ENCODE results near the gene RNF40.

Gene RNF40

DNA sequence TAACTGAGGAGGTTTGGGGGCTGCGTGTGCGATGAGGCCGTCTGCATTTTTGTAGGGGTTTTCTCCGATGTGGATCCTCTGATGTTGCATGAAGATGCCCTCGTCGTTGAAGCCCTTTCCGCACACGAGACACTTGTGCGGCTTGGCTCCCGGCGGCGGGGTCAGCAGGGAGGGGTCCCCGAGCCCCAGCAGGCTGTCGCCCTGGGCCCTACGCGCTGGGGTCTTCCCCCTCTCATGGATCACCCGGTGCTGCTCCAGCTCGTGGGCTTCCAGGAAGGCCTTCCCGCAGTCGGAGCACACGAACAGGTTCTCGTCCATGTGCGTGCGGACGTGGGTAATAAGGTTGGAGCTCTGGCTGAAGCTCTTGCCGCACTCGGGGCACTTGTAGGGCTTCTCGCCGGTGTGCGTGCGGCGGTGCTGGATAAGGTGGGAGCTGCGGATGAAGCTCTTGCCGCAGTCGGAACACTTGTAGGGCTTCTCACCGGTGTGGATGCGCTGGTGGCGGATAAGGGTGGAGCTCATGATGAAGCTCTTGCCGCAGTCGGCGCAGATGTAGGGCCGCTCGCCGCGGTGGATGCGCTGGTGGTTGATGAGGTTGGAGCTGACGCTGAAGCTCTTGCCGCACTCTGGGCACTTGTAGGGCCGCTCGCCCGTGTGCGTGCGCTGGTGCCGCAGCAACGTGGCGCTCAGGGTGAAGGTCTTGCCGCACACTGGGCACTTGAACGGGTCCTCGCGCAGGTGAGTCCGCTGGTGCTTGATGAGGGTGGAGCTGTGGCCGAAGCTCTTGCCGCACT, 20.6 kb downstream of the RNF40 start:
- no peak overlapping the region for H2AFZ ChIP-seq (ENCODE audit: low read length)
- H4K20me1 ChIP-seq (ENCODE audit: insufficient read depth, low read length): no peaks in the 10 kb centered on the region
- H3K4me2 ChIP-seq (ENCODE audit: low read depth, low read length): no peak overlapping the region
- no peaks in the 10 kb centered on the region for H3K4me1 ChIP-seq (ENCODE audit: low read length)
- H3K9me3 ChIP-seq (replicated peaks; ENCODE audit: insufficient read depth, low read length): no peaks in the 10 kb centered on the region
- no peak overlapping the region for H3K9ac ChIP-seq (ENCODE audit: low read length)
- no peak overlapping the region for H3K4me3 ChIP-seq (ENCODE audit: low read length)
- no peaks in the 10 kb centered on the region for H3K79me2 ChIP-seq (ENCODE audit: low read length)
- no peaks in the 10 kb centered on the region for H3F3A ChIP-seq (ENCODE audit: insufficient read depth, low read length)
- H3K9me2 ChIP-seq (replicated peaks; ENCODE audit: insufficient read depth, low read length): no peaks in the 10 kb centered on the region
- no peak for DNase-seq
- TF ChIP-seq EZH2 (optimal IDR thresholded peaks at IDR 0.05; ENCODE audit: low read depth, low read length): no peak
- TF ChIP-seq, protein P1, sequence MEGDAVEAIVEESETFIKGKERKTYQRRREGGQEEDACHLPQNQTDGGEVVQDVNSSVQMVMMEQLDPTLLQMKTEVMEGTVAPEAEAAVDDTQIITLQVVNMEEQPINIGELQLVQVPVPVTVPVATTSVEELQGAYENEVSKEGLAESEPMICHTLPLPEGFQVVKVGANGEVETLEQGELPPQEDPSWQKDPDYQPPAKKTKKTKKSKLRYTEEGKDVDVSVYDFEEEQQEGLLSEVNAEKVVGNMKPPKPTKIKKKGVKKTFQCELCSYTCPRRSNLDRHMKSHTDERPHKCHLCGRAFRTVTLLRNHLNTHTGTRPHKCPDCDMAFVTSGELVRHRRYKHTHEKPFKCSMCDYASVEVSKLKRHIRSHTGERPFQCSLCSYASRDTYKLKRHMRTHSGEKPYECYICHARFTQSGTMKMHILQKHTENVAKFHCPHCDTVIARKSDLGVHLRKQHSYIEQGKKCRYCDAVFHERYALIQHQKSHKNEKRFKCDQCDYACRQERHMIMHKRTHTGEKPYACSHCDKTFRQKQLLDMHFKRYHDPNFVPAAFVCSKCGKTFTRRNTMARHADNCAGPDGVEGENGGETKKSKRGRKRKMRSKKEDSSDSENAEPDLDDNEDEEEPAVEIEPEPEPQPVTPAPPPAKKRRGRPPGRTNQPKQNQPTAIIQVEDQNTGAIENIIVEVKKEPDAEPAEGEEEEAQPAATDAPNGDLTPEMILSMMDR (IDR thresholded peaks at IDR 0.05; ENCODE audit: low read length): no peak
- no peak for TF ChIP-seq EZH2phosphoT487 (IDR thresholded peaks at IDR 0.05; ENCODE audit: low read length)
- no peaks in the 10 kb centered on the region for H3K27me3 ChIP-seq (replicated peaks; ENCODE audit: insufficient read depth, low read length)
- no peaks in the 10 kb centered on the region for H3K36me3 ChIP-seq (replicated peaks; ENCODE audit: insufficient read depth, low read length)
- H3K27ac ChIP-seq (ENCODE audit: low read length): no peak overlapping the region

DNA sequence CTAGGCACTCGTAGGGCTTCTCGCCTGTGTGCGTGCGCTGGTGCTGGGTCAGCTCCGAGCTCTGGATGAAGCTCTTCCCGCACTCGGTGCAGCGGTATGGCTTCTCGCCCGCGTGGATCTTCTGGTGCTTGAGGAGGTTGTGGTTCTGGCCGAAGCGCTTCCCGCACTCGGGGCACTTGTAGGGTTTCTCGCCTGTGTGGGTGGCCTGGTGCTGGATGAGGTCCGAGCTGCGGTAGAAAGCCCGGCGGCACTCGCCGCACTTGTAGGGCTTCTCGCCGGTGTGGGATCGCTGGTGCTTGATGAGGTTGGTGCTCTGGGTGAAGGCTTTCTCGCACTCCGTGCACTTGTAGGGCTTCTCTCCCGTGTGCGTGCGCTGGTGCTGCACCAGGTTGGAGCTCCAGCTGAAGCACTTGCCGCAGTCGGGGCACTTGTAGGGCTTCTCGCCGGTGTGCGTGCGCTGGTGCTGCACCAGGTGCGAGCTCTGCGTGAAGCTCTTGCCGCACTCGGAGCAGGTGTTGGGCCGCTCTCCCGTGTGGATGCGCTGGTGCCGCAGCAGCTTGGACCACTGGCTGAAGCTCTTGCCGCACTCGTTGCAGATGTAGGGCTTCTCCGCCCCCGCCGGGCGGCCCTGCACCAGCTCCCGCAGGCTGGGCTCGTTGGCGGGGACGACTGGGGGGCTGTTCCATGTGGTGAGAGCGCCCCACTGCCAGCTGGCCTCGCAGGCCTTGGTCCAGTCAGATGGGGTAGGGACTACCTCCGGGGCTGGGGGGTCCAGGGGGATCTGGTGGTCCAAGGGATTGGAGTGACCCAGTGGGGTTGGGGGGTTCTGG, 21.4 kb downstream of the RNF40 start:
- H3K36me3 ChIP-seq (replicated peaks; ENCODE audit: insufficient read depth, low read length): no peaks in the 10 kb centered on the region

DNA sequence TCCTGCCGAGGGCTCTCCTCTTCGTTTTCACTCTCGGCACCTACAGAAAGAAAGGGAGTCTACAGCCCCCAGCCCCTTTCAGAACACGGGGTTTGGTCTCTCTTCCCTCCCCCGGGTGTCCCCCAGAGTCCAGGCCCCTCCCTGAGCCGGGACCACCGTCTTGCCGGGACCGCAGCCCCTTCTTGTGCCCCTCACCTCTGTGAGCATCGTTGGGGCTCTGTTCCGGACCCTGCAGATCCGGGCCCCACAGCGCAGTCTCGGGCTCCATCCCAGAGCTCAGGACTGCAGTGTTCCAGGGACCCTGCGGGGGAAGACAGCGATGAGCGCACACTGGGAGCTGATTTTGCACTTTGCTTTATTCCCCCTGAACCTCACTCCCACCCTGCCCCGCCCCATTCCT, 22.1 kb downstream of the RNF40 start:
- no peak for DNase-seq
- no peak overlapping the region for H3K4me2 ChIP-seq (ENCODE audit: low read depth, low read length)
- no peaks in the 10 kb centered on the region for H3K27me3 ChIP-seq (replicated peaks; ENCODE audit: insufficient read depth, low read length)
- no peak overlapping the region for H3K4me3 ChIP-seq (ENCODE audit: low read length)
- H4K20me1 ChIP-seq (ENCODE audit: insufficient read depth, low read length): no peaks in the 10 kb centered on the region
- no peaks in the 10 kb centered on the region for H3F3A ChIP-seq (ENCODE audit: insufficient read depth, low read length)
- H2AFZ ChIP-seq (ENCODE audit: low read length): no peak overlapping the region
- no peak for TF ChIP-seq EZH2 (optimal IDR thresholded peaks at IDR 0.05; ENCODE audit: low read depth, low read length)
- no peak for TF ChIP-seq EZH2phosphoT487 (IDR thresholded peaks at IDR 0.05; ENCODE audit: low read length)
- TF ChIP-seq, protein P1 (IDR thresholded peaks at IDR 0.05; ENCODE audit: low read length): no peak
- no peaks in the 10 kb centered on the region for H3K79me2 ChIP-seq (ENCODE audit: low read length)
- no peak overlapping the region for H3K27ac ChIP-seq (ENCODE audit: low read length)
- H3K9me2 ChIP-seq (replicated peaks; ENCODE audit: insufficient read depth, low read length): no peaks in the 10 kb centered on the region
- H3K36me3 ChIP-seq (replicated peaks; ENCODE audit: insufficient read depth, low read length): no peaks in the 10 kb centered on the region
- H3K4me1 ChIP-seq (ENCODE audit: low read length): no peaks in the 10 kb centered on the region
- no peak overlapping the region for H3K9ac ChIP-seq (ENCODE audit: low read length)
- H3K9me3 ChIP-seq (replicated peaks; ENCODE audit: insufficient read depth, low read length): no peaks in the 10 kb centered on the region

More for the DNA sequence above, 21.4 kb downstream of the RNF40 start:
- no peak overlapping the region for H3K4me2 ChIP-seq (ENCODE audit: low read depth, low read length)
- H3K9ac ChIP-seq (ENCODE audit: low read length): no peak overlapping the region
- H3K79me2 ChIP-seq (ENCODE audit: low read length): no peaks in the 10 kb centered on the region
- H2AFZ ChIP-seq (ENCODE audit: low read length): no peak overlapping the region
- H3K27me3 ChIP-seq (replicated peaks; ENCODE audit: insufficient read depth, low read length): no peaks in the 10 kb centered on the region
- TF ChIP-seq, protein P1 (IDR thresholded peaks at IDR 0.05; ENCODE audit: low read length): no peak
- TF ChIP-seq EZH2 (optimal IDR thresholded peaks at IDR 0.05; ENCODE audit: low read depth, low read length): no peak
- TF ChIP-seq EZH2phosphoT487 (IDR thresholded peaks at IDR 0.05; ENCODE audit: low read length): no peak
- H3K4me3 ChIP-seq (ENCODE audit: low read length): no peak overlapping the region
- DNase-seq: no peak
- H3K27ac ChIP-seq (ENCODE audit: low read length): no peak overlapping the region
- no peaks in the 10 kb centered on the region for H3K9me2 ChIP-seq (replicated peaks; ENCODE audit: insufficient read depth, low read length)
- H4K20me1 ChIP-seq (ENCODE audit: insufficient read depth, low read length): no peaks in the 10 kb centered on the region
- H3F3A ChIP-seq (ENCODE audit: insufficient read depth, low read length): no peaks in the 10 kb centered on the region
- H3K9me3 ChIP-seq (replicated peaks; ENCODE audit: insufficient read depth, low read length): no peaks in the 10 kb centered on the region
- H3K4me1 ChIP-seq (ENCODE audit: low read length): no peaks in the 10 kb centered on the region

Data from MM.1S (cell line).